GM23338 (cell line): ENCODE data around the gene TMEM250.

Experiments used
- CREB1 ChIP-seq: fragments of 250-450 bp; sonication (Bioruptor Pico); IDR thresholded peaks from 2 replicates; pipeline ENCODE4 v1.5.0; 2020; ENCODE audit warnings: low read depth, mild to moderate bottlenecking, moderate library complexity
- CTCF ChIP-seq, 2 experiments: fragments of 200-600 bp in 1 of 2; sonication (generic) in 1 of 2; conservative IDR thresholded peaks; 2 replicates each; pipeline versions ENCODE4 v1.5.1 to v1.6.1; 2016 to 2017; ENCODE audit warnings: antibody characterized with exemption in 2 of 2, low read depth in 2 of 2, mild to moderate bottlenecking in 2 of 2, moderate library complexity in 1 of 2
- EZH2 ChIP-seq: fragments of 200-600 bp; sonication (generic); IDR thresholded peaks from one replicate; pipeline ENCODE4 v1.8.0; 2017; ENCODE audit warnings: antibody characterized with exemption, mild to moderate bottlenecking, low read depth; ENCODE audit not compliant: unreplicated experiment
- EZH2phosphoT487 ChIP-seq: fragments of 200-600 bp; sonication (generic); IDR thresholded peaks from one replicate; pipeline ENCODE4 v1.8.1; 2018; ENCODE audit warnings: antibody characterized with exemption; ENCODE audit not compliant: unreplicated experiment
- JUNB ChIP-seq: IDR thresholded peaks from one replicate; pipeline ENCODE4 v1.6.1; 2016; ENCODE audit warnings: antibody characterized with exemption; ENCODE audit not compliant: unreplicated experiment
- POLR2AphosphoS5 ChIP-seq: IDR thresholded peaks from 2 replicates; pipeline ENCODE4 v1.6.1; 2016; ENCODE audit warnings: antibody characterized with exemption, low read depth
- REST ChIP-seq: IDR thresholded peaks from one replicate; pipeline ENCODE4 v1.6.1; 2018; ENCODE audit warnings: antibody characterized with exemption; ENCODE audit not compliant: unreplicated experiment
- STAT1 ChIP-seq: IDR thresholded peaks from one replicate; pipeline ENCODE4 v1.6.1; 2016; ENCODE audit warnings: antibody characterized with exemption; ENCODE audit not compliant: unreplicated experiment

GRCh38 chr9:136119061-136119882 lies 597 bp upstream of the TMEM250 start:
- TF ChIP-seq CTCF (conservative IDR thresholded peaks at IDR 0.05; ENCODE audit: low read depth in 2 of 2) (no peak), EZH2 (no peak), EZH2phosphoT487 (no peak), REST (no peak), POLR2AphosphoS5 (no peak; the same call in 1 of the 2 replicates), CREB1 (CRISPR knock-in tag) (no peak), STAT1 (no peak), JUNB (no peak)
